ENCODE data around the gene PRTN3.

- TF ChIP-seq CTCF (IDR thresholded peaks at IDR 0.05) (no peak), EP300 (IDR thresholded peaks at IDR 0.05) (no peak)
Measured at GRCh38 chr19:850979-851335, 10.2 kb downstream of the PRTN3 start.
